ENCODE data around the gene GTF2A1. TPM values are rescaled to one million over a fixed set of nuclear protein-coding genes. Genes with fewer than 3 reads are reported as not detected.

GTF2A1 gene
- total RNA-seq, 4 donors from 2014 or later = 20.4 to 38.3 (median 33.2) TPM

GRCh38 chr14:81265636-81266169 lies 44.9 kb upstream of the GTF2A1 start:
- no peak for ATAC-seq
- H3K27ac ChIP-seq = no peak overlapping the region
- in situ Hi-C loops (cut with MboI; ENCODE audit: low sequenced_read_pairs in 4 of 4) = no loop called here
- peaks cover 0 to 14% of the 10 kb centered on the region in 2 donors for H3K36me3 ChIP-seq
- DNase-seq = no peak
- H3K27me3 ChIP-seq = no peaks in the 10 kb centered on the region
- H3K9me3 ChIP-seq = no peaks in the 10 kb centered on the region
- no peak for TF ChIP-seq POLR2A (IDR thresholded peaks at IDR 0.05)
- no peak for TF ChIP-seq CTCF (IDR thresholded peaks at IDR 0.05 in 4 of 5, conservative IDR thresholded peaks at IDR 0.05 in 1 of 5)
- intact Hi-C loops (cut with DNase I; ENCODE audit: low total_unique reads) = no loop called here
- no peak overlapping the region for H3K4me3 ChIP-seq
- H3K4me1 ChIP-seq = peaks cover 8 to 16% of the 10 kb centered on the region in 2 donors

- Histone ChIP-seq H3K36me3 (peaks cover 0 to 18% of the 10 kb centered on the region in 2 donors), H3K4me3 (no peak overlapping the region), H3K9me3 (no peaks in the 10 kb centered on the region), H3K27ac (no peak overlapping the region), H3K4me1 (peaks cover 5 to 6% of the 10 kb centered on the region in 2 donors), H3K27me3 (no peaks in the 10 kb centered on the region)
- TF ChIP-seq POLR2A (IDR thresholded peaks at IDR 0.05) = no peak
- no peak for TF ChIP-seq CTCF (IDR thresholded peaks at IDR 0.05 in 4 of 5, conservative IDR thresholded peaks at IDR 0.05 in 1 of 5)
- ATAC-seq = no peak
- in situ Hi-C loops (cut with MboI; ENCODE audit: low sequenced_read_pairs in 4 of 4) = no loop called here
- no peak for DNase-seq
- intact Hi-C loops (cut with DNase I; ENCODE audit: low total_unique reads) = no loop called here
These were observed 43.9 kb upstream of the GTF2A1 start for GRCh38 chr14:81264671-81265070.

GRCh38 chr14:81263777-81264410 lies 43.1 kb upstream of the GTF2A1 start:
- no peak overlapping the region for H3K4me3 ChIP-seq
- H3K27ac ChIP-seq = no peak overlapping the region
- no peaks in the 10 kb centered on the region for H3K9me3 ChIP-seq
- in situ Hi-C loops (cut with MboI; ENCODE audit: low sequenced_read_pairs in 4 of 4) (no loop called here), intact Hi-C loops (cut with DNase I; ENCODE audit: low total_unique reads) (no loop called here)
- no peak for DNase-seq
- TF ChIP-seq CTCF (IDR thresholded peaks at IDR 0.05 in 4 of 5, conservative IDR thresholded peaks at IDR 0.05 in 1 of 5) (no peak), POLR2A (IDR thresholded peaks at IDR 0.05) (no peak)
- H3K27me3 ChIP-seq = no peaks in the 10 kb centered on the region
- peaks cover 0 to 26% of the 10 kb centered on the region in 2 donors for H3K36me3 ChIP-seq
- no peak for ATAC-seq
- peaks cover 0 to 1% of the 10 kb centered on the region in 2 donors for H3K4me1 ChIP-seq

GRCh38 chr14:81261176-81261575 lies 40.4 kb upstream of the GTF2A1 start:
- peaks cover 0 to 12% of the 10 kb centered on the region in 2 donors for H3K36me3 ChIP-seq
- in situ Hi-C loops (cut with MboI; ENCODE audit: low sequenced_read_pairs in 4 of 4) (no loop called here), intact Hi-C loops (cut with DNase I; ENCODE audit: low total_unique reads) (no loop called here)
- H3K27ac ChIP-seq = no peak overlapping the region
- no peaks in the 10 kb centered on the region for H3K4me1 ChIP-seq
- no peak for DNase-seq
- no peaks in the 10 kb centered on the region for H3K9me3 ChIP-seq
- no peaks in the 10 kb centered on the region for H3K27me3 ChIP-seq
- H3K4me3 ChIP-seq = no peak overlapping the region
- no peak for TF ChIP-seq POLR2A (IDR thresholded peaks at IDR 0.05)
- TF ChIP-seq CTCF (IDR thresholded peaks at IDR 0.05 in 4 of 5, conservative IDR thresholded peaks at IDR 0.05 in 1 of 5) = no peak
- ATAC-seq = no peak
